Fibroblast of skin of left biceps (primary cell): Measurements from ENCODE around the gene LRRC37B.
"Not testable (repeated sequence)": the region's sequence is repeated elsewhere in the genome, so short reads cannot be mapped to it uniquely, and the experiment has no call there.

Experiments
- DNase-seq, 2 experiments: peaks; one replicate each; pipeline ENCODE4 v3.0.0-alpha.2; 2013; ENCODE audit warnings: low read depth in 2 of 2

The LRRC37B gene

DNA sequence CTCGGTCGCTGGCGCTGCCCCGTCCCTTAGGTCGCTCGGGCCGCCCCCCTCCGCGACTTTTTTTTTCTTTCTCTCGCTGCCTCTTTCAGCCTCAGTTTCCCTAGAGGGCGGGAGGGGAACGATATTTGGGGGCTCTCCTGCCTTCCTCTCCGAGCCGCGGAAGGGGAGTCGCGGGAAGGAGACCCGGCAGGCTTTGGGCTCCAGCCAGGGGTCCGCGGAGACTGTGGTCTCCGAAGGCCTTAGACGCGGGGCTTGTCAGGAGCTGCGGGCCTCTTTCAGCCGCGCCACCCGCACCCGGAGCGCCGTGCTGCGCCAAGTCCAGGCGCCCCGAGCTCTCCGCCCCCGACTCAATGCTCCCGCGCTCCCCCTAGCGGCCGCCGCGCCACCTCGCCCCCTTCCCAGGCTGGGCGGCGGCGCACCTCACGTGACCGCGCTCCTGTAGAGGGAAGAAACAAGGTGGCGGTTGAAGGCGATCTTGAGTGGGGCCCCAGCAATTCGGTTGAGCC lies at the start of gene LRRC37B:
Gene LRRC37B, plus strand, starts transcription at position 427 of the 506 bp plus-strand sequence. CDS start 14,010 bp downstream, outside the sequence.
- peak; percentile 31 to 34 for DNase-seq

DNA sequence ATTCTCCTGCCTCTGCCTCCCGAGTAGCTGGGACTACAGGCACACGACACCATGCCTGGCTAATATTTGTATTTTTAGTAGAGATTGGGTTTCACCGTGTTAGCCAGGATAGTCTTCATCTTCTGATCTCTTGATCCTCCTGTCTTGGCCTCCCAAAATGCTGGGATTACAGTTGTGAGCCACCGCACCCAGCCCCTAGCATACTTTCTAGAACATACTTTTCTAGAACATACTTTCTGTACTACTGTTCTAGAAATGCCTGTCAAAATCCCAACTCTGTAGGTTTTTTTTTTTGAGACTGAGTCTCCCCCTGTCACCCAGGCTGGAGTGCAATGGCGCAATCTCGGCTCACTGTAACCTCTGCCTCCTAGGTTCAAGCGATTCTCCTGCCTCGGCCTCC lies 43.1 kb upstream of the LRRC37B start:
- not testable (repeated sequence) for DNase-seq

GRCh38 chr17:31967648-31968047 lies 39.5 kb upstream of the LRRC37B start:
- DNase-seq = no peak

- DNase-seq = not testable (repeated sequence)
Observed at GRCh38 chr17:31970416-31970815, 36.8 kb upstream of the LRRC37B start.

DNA sequence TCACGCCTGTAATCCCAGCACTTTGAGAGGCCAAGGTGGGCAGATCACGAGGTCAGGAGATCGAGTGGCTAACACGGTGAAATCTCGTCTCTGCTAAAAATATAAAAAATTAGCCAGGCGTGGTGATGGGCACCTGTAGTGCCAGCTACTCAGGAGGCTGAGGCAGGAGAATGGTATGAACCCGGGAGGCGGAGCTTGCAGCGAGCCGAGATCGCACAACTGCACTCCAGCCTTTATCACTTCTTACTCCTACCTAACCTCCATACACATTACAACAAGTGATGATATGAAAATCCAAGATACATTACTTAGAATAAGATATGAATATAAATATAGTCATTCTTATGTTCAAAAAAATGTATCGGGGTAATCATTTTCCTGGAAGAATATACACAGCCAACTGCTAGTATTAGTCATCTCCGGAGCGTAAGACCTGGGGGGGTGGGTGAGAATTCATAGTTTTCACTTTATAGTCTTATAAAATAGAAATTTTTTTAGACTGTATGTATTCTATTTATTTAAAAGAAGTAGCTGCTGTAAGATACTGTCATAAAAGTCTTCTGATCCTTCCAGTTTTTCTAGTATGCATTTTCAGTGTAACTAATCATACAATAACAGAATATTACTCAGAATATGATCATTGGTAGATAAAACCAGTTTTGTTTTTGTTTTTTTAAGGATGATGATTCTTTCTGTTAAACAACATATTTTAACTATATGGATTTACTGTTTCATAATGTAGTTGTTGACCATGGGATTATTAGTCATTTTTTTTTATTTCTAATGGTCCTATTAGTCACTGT lies 32.7 kb upstream of the LRRC37B start:
- DNase-seq = not testable (repeated sequence)

GRCh38 chr17:31975391-31975790 lies 31.8 kb upstream of the LRRC37B start:
- not testable (repeated sequence) for DNase-seq

DNA sequence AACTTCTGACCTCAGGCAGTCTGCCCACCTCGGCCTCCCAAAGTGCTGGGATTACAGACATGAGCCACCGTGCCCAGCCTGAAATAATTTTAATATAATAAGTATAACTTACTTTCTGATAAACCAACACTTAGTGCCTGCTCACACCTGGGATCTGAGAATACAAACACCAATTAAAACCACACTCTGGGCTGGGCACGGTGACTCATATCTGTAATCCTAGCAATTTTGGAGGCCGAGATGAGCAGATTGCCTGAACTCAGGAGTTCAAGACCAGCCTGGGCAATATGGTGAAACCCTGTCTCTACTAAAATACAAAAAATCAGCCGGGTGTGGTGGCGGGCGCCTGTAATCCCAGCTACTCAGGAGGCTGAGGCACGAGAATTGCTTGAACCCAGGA lies 15.4 kb upstream of the LRRC37B start:
- DNase-seq = not testable (repeated sequence)

GRCh38 chr17:31997005-31997404 lies 10.2 kb upstream of the LRRC37B start:
- no peak for DNase-seq

GRCh38 chr17:32007463-32008298 lies 498 bp downstream of the LRRC37B start:
- no peak for DNase-seq

DNA sequence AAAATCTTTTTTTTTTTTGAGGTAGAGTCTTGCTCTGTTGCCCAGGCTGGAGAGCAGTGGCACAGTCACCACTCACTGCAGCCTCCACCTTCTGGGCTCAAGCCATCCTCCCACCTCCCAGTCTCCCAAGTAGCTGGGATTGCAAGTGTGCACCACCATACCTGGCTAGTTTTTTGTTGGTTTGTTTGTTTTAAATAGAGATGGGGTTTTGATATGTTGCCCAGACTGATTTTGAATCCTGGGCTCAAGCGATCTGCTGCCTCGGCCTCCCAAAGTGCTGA lies 2.0 kb downstream of the LRRC37B start:
- no peak for DNase-seq

- no peak for DNase-seq
Observed at GRCh38 chr17:32010114-32010513, 2.9 kb downstream of the LRRC37B start.

- DNase-seq = no peak
Observed at GRCh38 chr17:32015245-32016013, 8.2 kb downstream of the LRRC37B start.

- no peak for DNase-seq
Observed at GRCh38 chr17:32016231-32016630, 9.0 kb downstream of the LRRC37B start.

GRCh38 chr17:32019228-32019627 lies 12.0 kb downstream of the LRRC37B start:
- DNase-seq = no peak

DNA sequence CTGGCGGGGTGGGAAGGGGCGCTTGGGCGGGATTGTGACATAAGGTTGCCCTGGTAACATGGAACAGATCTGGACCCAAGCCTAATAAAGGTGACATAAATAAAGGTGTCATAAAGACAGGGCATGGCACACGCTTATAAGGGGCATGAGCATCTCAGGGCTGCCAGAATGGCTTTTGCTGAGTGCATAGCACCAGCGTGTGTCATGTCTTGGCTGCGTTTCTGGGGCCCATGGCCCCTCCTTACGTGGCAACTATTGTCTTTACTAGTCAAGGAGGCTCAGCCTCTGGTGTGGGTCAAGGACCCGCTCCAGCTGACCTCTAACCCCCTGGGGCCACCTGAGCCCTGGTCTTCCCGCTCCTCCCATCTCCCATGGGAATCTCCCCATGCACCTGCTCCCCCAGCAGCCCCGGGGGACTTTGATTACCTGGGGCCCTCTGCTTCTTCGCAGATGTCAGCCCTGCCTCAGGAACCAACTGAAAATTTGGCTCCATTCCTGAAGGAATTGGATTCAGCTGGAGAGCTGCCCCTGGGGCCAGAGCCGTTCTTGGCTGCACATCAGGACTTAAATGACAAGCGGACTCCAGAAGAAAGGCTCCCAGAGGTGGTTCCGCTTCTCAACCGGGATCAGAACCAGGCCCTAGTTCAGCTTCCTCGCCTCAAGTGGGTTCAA lies 13.9 kb downstream of the LRRC37B start:
- no peak for DNase-seq

- no peak for DNase-seq
Observed at GRCh38 chr17:32021615-32021955, 14.4 kb downstream of the LRRC37B start.

GRCh38 chr17:32022554-32022953 lies 15.4 kb downstream of the LRRC37B start:
- DNase-seq = not testable (repeated sequence)

- not testable (repeated sequence) for DNase-seq
Observed at GRCh38 chr17:32027271-32027670, 20.1 kb downstream of the LRRC37B start.

GRCh38 chr17:32033223-32033622 lies 26.0 kb downstream of the LRRC37B start:
- no peak for DNase-seq

- not testable (repeated sequence) for DNase-seq
Observed at GRCh38 chr17:32033812-32034211, 26.6 kb downstream of the LRRC37B start.

DNA sequence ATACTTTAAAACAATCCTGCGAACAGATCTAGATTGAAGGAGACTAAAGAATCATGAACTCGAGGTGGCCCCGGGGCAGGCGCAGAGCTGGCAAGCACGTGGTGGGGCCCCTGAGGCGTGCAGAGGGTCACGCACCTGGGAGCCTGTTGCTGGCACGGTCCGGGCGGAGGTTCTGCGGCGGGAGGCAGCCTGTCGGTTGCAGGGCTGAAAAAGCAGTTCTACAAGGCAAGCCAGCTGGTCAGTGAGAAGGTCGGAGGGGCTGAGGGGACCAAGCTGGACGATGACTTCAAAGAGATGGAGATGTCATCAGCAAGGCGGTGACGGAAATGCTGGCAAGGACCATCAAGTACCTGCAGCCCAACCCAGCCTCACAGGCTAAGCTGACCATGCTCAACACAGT lies 33.1 kb downstream of the LRRC37B start:
- not testable (repeated sequence) for DNase-seq
